Adrenal gland (tissue), 12 donors: ENCODE data around the gene RRAGD. TPM values are rescaled to one million over a fixed set of nuclear protein-coding genes. Genes with fewer than 3 reads are reported as not detected.

Experiments used
- DNase-seq, 7 donors: peaks; one replicate each; pipeline ENCODE4 v3.0.0-alpha.2; 2019 to 2020
- H3K27ac ChIP-seq, 5 donors: fragments of 200-600 bp; sonication (generic) in 4 of 5; 1 replicate in 3 of 5; 2 replicates in 2 of 5; pipeline versions ENCODE4 v1.5.1 to v1.8.0; 2016 to 2020; ENCODE audit warnings: mild to moderate bottlenecking in 1 of 5
- H3K27me3 ChIP-seq: fragments of 200-600 bp; 2 replicates; pipeline ENCODE4 v1.8.0; 2021
- H3K36me3 ChIP-seq, 2 donors: fragments of 200-600 bp; replicated peaks in 1 of 2; 1 replicate in 1 of 2; 2 replicates in 1 of 2; pipeline versions ENCODE4 v1.5.1 to v1.8.0; 2018 to 2022
- H3K4me1 ChIP-seq, 2 donors: fragments of 200-600 bp; replicated peaks in 1 of 2; 1 replicate in 1 of 2; 2 replicates in 1 of 2; pipeline versions ENCODE4 v1.5.1 to v1.8.0; 2018 to 2021
- H3K4me3 ChIP-seq, 4 donors: fragments of 200-600 bp; sonication (generic) in 3 of 4; one replicate each; pipeline ENCODE4 v1.5.1; 2016 to 2018
- H3K9me3 ChIP-seq, 3 donors: fragments of 200-600 bp; sonication (generic) in 1 of 3; replicated peaks in 1 of 3; 1 replicate in 2 of 3; 2 replicates in 1 of 3; pipeline versions ENCODE4 v1.5.1 to v1.8.0; 2016 to 2021
- POLR2A ChIP-seq, 2 donors: fragments of 450-650 bp; IDR thresholded peaks; one replicate each; pipeline ENCODE4 v1.6.1; 2017; ENCODE audit warnings: antibody characterized with exemption in 2 of 2, mild to moderate bottlenecking in 2 of 2, moderate library complexity in 1 of 2
- WGBS, 4 donors: extraction: QIAGEN DNeasy Blood & Tissue Kit in 2 of 4; methylation state at CpG; one replicate each; pipeline versions ENCODE4 v1.1.5 to v1.1.7; 2013 to 2017; 5-methylcytosine and 5-hydroxymethylcytosine counted together
- intact Hi-C, 2 donors: fragments of 100-400 bp; cut with DNase I; formaldehyde crosslinking; loops; one replicate each; pipeline versions ENCODE4 v1.14.1 to v1.15.0; 2022 to 2023
- polyA plus RNA-seq, 3 donors: library from polyadenylated mRNA; stranded (reverse); fragments of 200-250 nt in 2 of 3; fragments of 350-450 nt in 1 of 3; fragmentation: Illumina TruSeq in 1 of 3; extraction: RNeasy Lipid Tissue Mini Kit (QIAGEN cat#74804) in 1 of 3; gene quantifications; one replicate each; pipeline ENCODE4 v1.2.3, GENCODE V29; 2013 to 2014
- total RNA-seq, 9 donors: library from RNA; depleted of rRNA in 4 of 9; stranded (reverse); fragments of >200 nt in 4 of 9; fragments of 120-200 nt in 1 of 9; fragmentation: NEBNext Ultra II Directional in 1 of 9; extraction: Animal tissue kit (Norgen Biotek cat#: 25700) in 1 of 9; gene quantifications; one replicate each; pipeline versions ENCODE4 v1.1.0 to v1.2.4, GENCODE V29; 2013 to 2023
- TF ChIP-seq, protein P1 (sequence below), 6 experiments: fragments of 450-650 bp in 4 of 6; fragments of 200-600 bp in 2 of 6; sonication (generic) in 1 of 6; IDR thresholded peaks; 1 replicate in 5 of 6; 2 replicates in 1 of 6; pipeline versions ENCODE4 v1.5.1 to v1.8.0; 2016 to 2021; ENCODE audit warnings: antibody characterized with exemption in 6 of 6, mild to moderate bottlenecking in 2 of 6, moderate library complexity in 1 of 6
- donor health status: healthy with polysubstance abuse.
- donor health status: Bipolar disorder and iron deficiency.
- donor health status: DM: yes; HTN: yes; CAD: no.
- donor health status: DM: no; HTN: no; CAD: no.
- donor health status: DM: no; HTN: no; CAD: no.
- donor health status: DM: yes; HTN: yes; CAD: no.

Gene RRAGD
- total and polyA plus RNA-seq, 12 donors, result 4.8 to 42.1 (median 34.4) TPM

- TF ChIP-seq, protein P1, sequence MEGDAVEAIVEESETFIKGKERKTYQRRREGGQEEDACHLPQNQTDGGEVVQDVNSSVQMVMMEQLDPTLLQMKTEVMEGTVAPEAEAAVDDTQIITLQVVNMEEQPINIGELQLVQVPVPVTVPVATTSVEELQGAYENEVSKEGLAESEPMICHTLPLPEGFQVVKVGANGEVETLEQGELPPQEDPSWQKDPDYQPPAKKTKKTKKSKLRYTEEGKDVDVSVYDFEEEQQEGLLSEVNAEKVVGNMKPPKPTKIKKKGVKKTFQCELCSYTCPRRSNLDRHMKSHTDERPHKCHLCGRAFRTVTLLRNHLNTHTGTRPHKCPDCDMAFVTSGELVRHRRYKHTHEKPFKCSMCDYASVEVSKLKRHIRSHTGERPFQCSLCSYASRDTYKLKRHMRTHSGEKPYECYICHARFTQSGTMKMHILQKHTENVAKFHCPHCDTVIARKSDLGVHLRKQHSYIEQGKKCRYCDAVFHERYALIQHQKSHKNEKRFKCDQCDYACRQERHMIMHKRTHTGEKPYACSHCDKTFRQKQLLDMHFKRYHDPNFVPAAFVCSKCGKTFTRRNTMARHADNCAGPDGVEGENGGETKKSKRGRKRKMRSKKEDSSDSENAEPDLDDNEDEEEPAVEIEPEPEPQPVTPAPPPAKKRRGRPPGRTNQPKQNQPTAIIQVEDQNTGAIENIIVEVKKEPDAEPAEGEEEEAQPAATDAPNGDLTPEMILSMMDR (IDR thresholded peaks at IDR 0.05), result no peak
- TF ChIP-seq POLR2A (IDR thresholded peaks at IDR 0.05), result no peak
- H3K4me1 ChIP-seq, result peaks cover 2 to 6% of the 10 kb centered on the region in 2 donors
- 50 to 67% (median 54%) methylated on average over 2 of the region's 2 CpGs for WGBS, 4 donors
- H3K27me3 ChIP-seq, result no peaks in the 10 kb centered on the region
- H3K9me3 ChIP-seq, result no peaks in the 10 kb centered on the region
- no peak overlapping the region for H3K4me3 ChIP-seq
- intact Hi-C loops, result no loop called here
- H3K36me3 ChIP-seq, result no peaks in the 10 kb centered on the region
- H3K27ac ChIP-seq, result no peak overlapping the region
- no peak for DNase-seq
These were observed 24.2 kb upstream of the RRAGD start for GRCh38 chr6:89436226-89436625.

- no peak for DNase-seq
- Histone ChIP-seq H3K27ac (no peak overlapping the region), H3K36me3 (no peaks in the 10 kb centered on the region), H3K4me1 (peaks cover 2 to 6% of the 10 kb centered on the region in 2 donors), H3K4me3 (no peak overlapping the region), H3K27me3 (no peaks in the 10 kb centered on the region), H3K9me3 (no peaks in the 10 kb centered on the region)
- no peak for TF ChIP-seq POLR2A (IDR thresholded peaks at IDR 0.05)
- TF ChIP-seq, protein P1 (IDR thresholded peaks at IDR 0.05), result no peak
- WGBS, 4 donors, result 89 to 95% (median 93%) methylated on average over 4 of the region's 4 CpGs
- intact Hi-C loops, result loop anchor here in 1 of 2 donors (5.0 kb wide), 1 partner anchor 177 kb away; no protein-coding TSS in a partner anchor
These were observed 22.9 kb upstream of the RRAGD start for GRCh38 chr6:89434954-89435353.

- intact Hi-C loops, result loop anchor here in 1 of 2 donors (5.0 kb wide), 1 partner anchor 178 kb away; no protein-coding TSS in a partner anchor
These were observed 22.1 kb upstream of the RRAGD start for GRCh38 chr6:89434150-89434499.

GRCh38 chr6:89433252-89434149 lies 21.4 kb upstream of the RRAGD start:
- Histone ChIP-seq H3K27ac (no peak overlapping the region), H3K36me3 (no peaks in the 10 kb centered on the region), H3K27me3 (no peaks in the 10 kb centered on the region), H3K4me3 (peak overlapping the region; percentile 56 to 75 (median 64)), H3K9me3 (no peaks in the 10 kb centered on the region), H3K4me1 (peaks cover 2 to 6% of the 10 kb centered on the region in 2 donors)
- DNase-seq, result peak in 6 of 7 donors; percentile 9 to 53 (median 24)
- intact Hi-C loops, result loop anchor here (2.0 to 5.0 kb wide), 2 partner anchors 177 to 179 kb away; no protein-coding TSS in a partner anchor
- TF ChIP-seq, protein P1 (IDR thresholded peaks at IDR 0.05), result no peak
- no peak for TF ChIP-seq POLR2A (IDR thresholded peaks at IDR 0.05)
- WGBS, 4 donors, result 2 to 10% (median 6%) methylated on average over 10 to 80 of the region's 80 CpGs

More at GRCh38 chr6:89434150-89434499, 22.1 kb upstream of the RRAGD start:
- 85 to 95% (median 92%) methylated on average over 3 of the region's 3 CpGs for WGBS, 4 donors
- Histone ChIP-seq H3K4me3 (peak overlapping the region in 1 of 4 donors; percentile 63), H3K27ac (no peak overlapping the region), H3K27me3 (no peaks in the 10 kb centered on the region), H3K4me1 (peaks cover 2 to 6% of the 10 kb centered on the region in 2 donors), H3K36me3 (no peaks in the 10 kb centered on the region), H3K9me3 (no peaks in the 10 kb centered on the region)
- DNase-seq, result no peak
- TF ChIP-seq POLR2A (IDR thresholded peaks at IDR 0.05), result no peak
- TF ChIP-seq, protein P1 (IDR thresholded peaks at IDR 0.05), result no peak
